ENCODE measurements around the gene ZBTB2. TPM values are rescaled to one million over a fixed set of nuclear protein-coding genes. Genes with fewer than 3 reads are reported as not detected.
"Not testable (repeated sequence)": the region's sequence is repeated elsewhere in the genome, so short reads cannot be mapped to it uniquely, and the experiment has no call there.

The ZBTB2 gene
- total RNA-seq, 6 experiments from 2014 or later = 16.5 to 22.1 (median 19.3) TPM

DNA sequence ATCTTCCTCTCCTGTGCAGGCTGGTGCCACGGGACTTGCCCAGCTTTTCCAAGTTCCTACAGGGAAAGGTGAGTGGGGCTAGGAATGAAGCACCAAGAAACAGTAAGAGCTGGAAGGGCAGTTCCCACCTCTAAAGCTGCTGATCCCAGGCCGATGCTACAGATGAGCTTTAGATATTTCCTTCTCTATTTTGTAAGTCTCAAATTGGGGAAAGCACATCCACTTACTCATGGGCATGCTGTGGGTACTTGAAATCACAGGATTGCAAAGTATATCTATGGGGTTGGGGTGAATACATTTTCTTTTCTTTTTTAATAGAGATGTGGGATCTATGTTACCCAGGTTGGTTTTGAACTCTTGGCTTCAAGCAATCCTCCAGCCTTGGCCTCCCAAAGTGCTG is 3.1 kb downstream of the ZBTB2 start:
- Mint-ChIP-seq H3K4me3 (peak overlapping the region; percentile 47), H3K27ac (peak overlapping the region; percentile 61), H3K36me3 (ENCODE audit: low read depth) (peaks cover 14% of the 10 kb centered on the region), H3K4me1 (ENCODE audit: low read depth) (peaks cover 43% of the 10 kb centered on the region), H3K27me3 (ENCODE audit: insufficient read depth) (peaks cover 1% of the 10 kb centered on the region; the same call in 1 of the 2 replicates), H3K9me3 (no peaks in the 10 kb centered on the region)
- TF ChIP-seq CTCF (IDR thresholded peaks at IDR 0.05) = no peak
- no peak for DNase-seq

- H3K36me3 Mint-ChIP-seq (ENCODE audit: low read depth) = peaks cover 14% of the 10 kb centered on the region
- peak; percentile 61 for DNase-seq
- H3K4me1 Mint-ChIP-seq (ENCODE audit: low read depth) = peaks cover 35% of the 10 kb centered on the region
- peak overlapping the region; percentile 61 for H3K27ac Mint-ChIP-seq
- H3K27me3 Mint-ChIP-seq (ENCODE audit: insufficient read depth) = peaks cover 1% of the 10 kb centered on the region
- TF ChIP-seq CTCF (IDR thresholded peaks at IDR 0.05) = no peak
- no peaks in the 10 kb centered on the region for H3K9me3 Mint-ChIP-seq
- peak overlapping the region; percentile 45; the same call in 1 of the 2 replicates for H3K4me3 Mint-ChIP-seq
Measured at GRCh38 chr6:151387175-151387970, 4.0 kb downstream of the ZBTB2 start.

DNA sequence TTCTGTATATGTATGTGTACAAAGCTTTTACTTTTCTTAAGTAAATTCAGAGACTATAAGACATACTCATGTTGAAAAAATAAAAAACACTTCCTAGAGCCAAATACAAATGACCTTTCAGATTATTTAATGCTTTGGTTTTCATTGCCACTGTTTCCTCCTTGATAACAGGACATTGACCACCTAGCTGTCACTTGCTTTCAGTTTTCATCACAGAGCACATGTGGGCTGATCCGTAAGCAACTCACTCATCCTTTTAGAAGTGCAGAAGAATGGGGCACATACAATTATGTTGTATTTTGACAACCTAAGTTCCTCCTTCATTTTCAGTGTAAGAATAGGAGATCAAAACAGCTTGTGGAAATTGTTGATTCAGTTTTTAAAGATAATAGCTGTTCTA is 6.2 kb downstream of the ZBTB2 start:
- H3K4me3 Mint-ChIP-seq = no peak overlapping the region
- no peaks in the 10 kb centered on the region; the same call in none of the 2 replicates for H3K27me3 Mint-ChIP-seq (ENCODE audit: insufficient read depth)
- no peak for TF ChIP-seq CTCF (IDR thresholded peaks at IDR 0.05)
- H3K36me3 Mint-ChIP-seq (ENCODE audit: low read depth) = peaks cover 14% of the 10 kb centered on the region
- no peak overlapping the region for H3K27ac Mint-ChIP-seq
- DNase-seq = no peak
- H3K4me1 Mint-ChIP-seq (ENCODE audit: low read depth) = peaks cover 39% of the 10 kb centered on the region
- H3K9me3 Mint-ChIP-seq = no peaks in the 10 kb centered on the region

GRCh38 chr6:151384151-151384550 is 7.2 kb downstream of the ZBTB2 start:
- peaks cover 14% of the 10 kb centered on the region for H3K36me3 Mint-ChIP-seq (ENCODE audit: low read depth)
- no peak for TF ChIP-seq CTCF (IDR thresholded peaks at IDR 0.05)
- H3K4me3 Mint-ChIP-seq = no peak overlapping the region
- H3K27me3 Mint-ChIP-seq (ENCODE audit: insufficient read depth) = no peaks in the 10 kb centered on the region; the same call in none of the 2 replicates
- peaks cover 40% of the 10 kb centered on the region for H3K4me1 Mint-ChIP-seq (ENCODE audit: low read depth)
- DNase-seq = no peak
- no peaks in the 10 kb centered on the region for H3K9me3 Mint-ChIP-seq
- no peak overlapping the region for H3K27ac Mint-ChIP-seq

DNA sequence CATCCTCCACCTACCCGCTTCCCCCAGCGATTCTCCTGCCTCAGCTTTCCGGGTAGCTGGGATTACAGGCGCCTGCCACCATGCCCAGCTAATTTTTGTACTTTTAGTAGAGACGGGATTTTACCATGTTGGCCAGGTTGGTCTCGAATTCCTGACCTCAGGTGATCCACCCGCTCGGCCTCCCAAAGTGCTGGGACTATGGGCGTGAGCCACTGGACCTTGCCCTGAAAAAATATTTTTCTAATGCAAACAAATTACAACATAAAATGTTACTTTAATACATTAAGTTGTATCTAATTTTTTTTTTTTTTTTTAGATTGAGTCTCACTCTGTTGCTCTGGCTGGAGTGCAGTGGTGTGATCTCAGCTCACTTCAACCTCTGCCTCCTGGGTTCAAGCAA is 8.7 kb downstream of the ZBTB2 start:
- not testable (repeated sequence) for H3K27ac Mint-ChIP-seq; DNase-seq; H3K9me3 Mint-ChIP-seq; H3K27me3 Mint-ChIP-seq (ENCODE audit: insufficient read depth); H3K4me3 Mint-ChIP-seq
- H3K36me3 Mint-ChIP-seq (ENCODE audit: low read depth) = peaks cover 14% of the 10 kb centered on the region
- peaks cover 34% of the 10 kb centered on the region for H3K4me1 Mint-ChIP-seq (ENCODE audit: low read depth)

DNA sequence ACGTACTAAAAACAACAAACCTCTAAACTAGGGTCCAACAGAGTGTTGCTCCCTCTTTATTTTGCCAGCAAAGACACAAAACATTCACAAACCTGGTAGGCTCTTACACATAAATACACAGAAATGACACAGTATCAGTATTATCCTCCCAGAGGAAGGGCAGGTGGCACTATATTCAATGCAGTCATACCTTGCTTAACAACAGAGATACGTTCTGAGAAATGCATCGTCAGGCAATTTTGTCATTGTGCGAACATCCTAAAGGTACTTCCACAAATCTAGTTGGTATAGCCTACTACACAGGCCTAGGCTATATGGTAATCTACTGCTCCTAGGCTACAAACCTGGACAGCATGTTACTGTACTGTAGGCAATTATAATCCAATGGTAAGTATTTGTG is 9.6 kb downstream of the ZBTB2 start:
- peaks cover 29% of the 10 kb centered on the region for H3K4me1 Mint-ChIP-seq (ENCODE audit: low read depth)
- no peak for DNase-seq
- H3K27ac Mint-ChIP-seq = no peak overlapping the region
- peaks cover 14% of the 10 kb centered on the region for H3K36me3 Mint-ChIP-seq (ENCODE audit: low read depth)
- no peaks in the 10 kb centered on the region for H3K9me3 Mint-ChIP-seq
- no peak for TF ChIP-seq CTCF (IDR thresholded peaks at IDR 0.05)
- H3K4me3 Mint-ChIP-seq = no peak overlapping the region
- H3K27me3 Mint-ChIP-seq (ENCODE audit: insufficient read depth) = no peaks in the 10 kb centered on the region; the same call in none of the 2 replicates
